Ramos (cell line): Measurements from ENCODE around the gene ASB1.
"Not testable (repeated sequence)": the region's sequence is repeated elsewhere in the genome, so short reads cannot be mapped to it uniquely, and the experiment has no call there.

ENCODE experiments used
- in situ Hi-C: fragments of 300-500 bp; cut with MboI; formaldehyde crosslinking; loops from one replicate; pipeline ENCODE4 v1.14.3; 2022; ENCODE audit warnings: low sequenced_read_pairs; ENCODE audit not compliant: unreplicated experiment

The ASB1 gene

GRCh38 chr2:238403632-238404405, 22.9 kb upstream of the ASB1 start:
- in situ Hi-C loops = no loop called here

GRCh38 chr2:238404406-238405216, 22.1 kb upstream of the ASB1 start:
- in situ Hi-C loops = no loop called here

- in situ Hi-C loops = not testable (repeated sequence)
Observed at GRCh38 chr2:238405217-238405555, 21.5 kb upstream of the ASB1 start.

- in situ Hi-C loops = no loop called here
Observed at GRCh38 chr2:238406221-238406997, 20.3 kb upstream of the ASB1 start.

- in situ Hi-C loops = no loop called here
Observed at GRCh38 chr2:238406998-238407285, 19.8 kb upstream of the ASB1 start.

- in situ Hi-C loops = no loop called here
Observed at GRCh38 chr2:238407566-238407965, 19.2 kb upstream of the ASB1 start.

- in situ Hi-C loops = no loop called here
Observed at GRCh38 chr2:238408615-238409340, 17.9 kb upstream of the ASB1 start.

- in situ Hi-C loops = no loop called here
Observed at GRCh38 chr2:238409341-238410199, 17.2 kb upstream of the ASB1 start.

- in situ Hi-C loops = no loop called here
Observed at GRCh38 chr2:238412067-238412767, 14.5 kb upstream of the ASB1 start.

GRCh38 chr2:238413368-238413767, 13.4 kb upstream of the ASB1 start:
- in situ Hi-C loops = no loop called here

- in situ Hi-C loops = no loop called here
Observed at GRCh38 chr2:238415036-238415764, 11.5 kb upstream of the ASB1 start.

GRCh38 chr2:238415893-238416292, 10.8 kb upstream of the ASB1 start:
- in situ Hi-C loops = no loop called here

GRCh38 chr2:238418196-238418998, 8.3 kb upstream of the ASB1 start:
- in situ Hi-C loops = no loop called here

- in situ Hi-C loops = no loop called here
Observed at GRCh38 chr2:238418999-238419546, 7.7 kb upstream of the ASB1 start.

GRCh38 chr2:238420442-238420841, 6.3 kb upstream of the ASB1 start:
- in situ Hi-C loops = no loop called here

GRCh38 chr2:238420878-238421694, 5.6 kb upstream of the ASB1 start:
- in situ Hi-C loops = no loop called here

GRCh38 chr2:238421695-238422035, 5.1 kb upstream of the ASB1 start:
- in situ Hi-C loops = no loop called here
